ENCODE data around the gene ZNF217.
"Not testable (repeated sequence)": the region's sequence is repeated elsewhere in the genome, so short reads cannot be mapped to it uniquely, and the experiment has no call there.

ZNF217 gene

GRCh38 chr20:53522696-53523095 is 70.9 kb downstream of the ZNF217 start:
- no peak for DNase-seq

- DNase-seq = no peak
Observed at GRCh38 chr20:53522026-53522425, 71.6 kb downstream of the ZNF217 start.

- not testable (repeated sequence) for DNase-seq
Observed at GRCh38 chr20:53521421-53521820, 72.2 kb downstream of the ZNF217 start.

- no peak for DNase-seq
Observed at GRCh38 chr20:53517146-53517545, 76.5 kb downstream of the ZNF217 start.

Measured in retina (tissue), 1 donor.